Stomach (tissue), 4 donors: ENCODE data around the gene OLA1.

Experiments used
- CTCF ChIP-seq, 7 experiments: fragments of 450-650 bp in 4 of 7; fragments of 200-600 bp in 3 of 7; sonication (generic) in 3 of 7; IDR thresholded peaks; one replicate each; pipeline ENCODE4 v1.5.1; 2016 to 2019; ENCODE audit warnings: antibody characterized with exemption in 7 of 7, control low read depth in 2 of 7, mild to moderate bottlenecking in 1 of 7
- POLR2A ChIP-seq, 4 donors: fragments of 450-650 bp; IDR thresholded peaks; one replicate each; pipeline ENCODE4 v1.6.1; 2016; ENCODE audit warnings: antibody characterized with exemption in 4 of 4, control low read depth in 2 of 4, mild to moderate bottlenecking in 1 of 4, moderate library complexity in 1 of 4
- POLR2AphosphoS5 ChIP-seq, 3 donors: sonication (generic); formaldehyde crosslinking; IDR thresholded peaks; one replicate each; pipeline ENCODE4 v1.6.1; 2016; ENCODE audit warnings: antibody characterized with exemption in 3 of 3

GRCh38 chr2:174223388-174223787 lies 24.9 kb downstream of the OLA1 start:
- TF ChIP-seq CTCF (IDR thresholded peaks at IDR 0.05) (no peak), POLR2A (IDR thresholded peaks at IDR 0.05) (no peak), POLR2AphosphoS5 (IDR thresholded peaks at IDR 0.05) (no peak)
